CD4-positive, alpha-beta T cell treated with Interferon alpha-2 for 1 hour (primary cell): ENCODE measurements around the gene GRID1.
"Not testable (repeated sequence)": the region's sequence is repeated elsewhere in the genome, so short reads cannot be mapped to it uniquely, and the experiment has no call there.

Source experiments
- DNase-seq, 2 donors: peaks; one replicate each; pipeline ENCODE4 v3.0.0-alpha.2; 2020 to 2022

GRID1 gene

DNA sequence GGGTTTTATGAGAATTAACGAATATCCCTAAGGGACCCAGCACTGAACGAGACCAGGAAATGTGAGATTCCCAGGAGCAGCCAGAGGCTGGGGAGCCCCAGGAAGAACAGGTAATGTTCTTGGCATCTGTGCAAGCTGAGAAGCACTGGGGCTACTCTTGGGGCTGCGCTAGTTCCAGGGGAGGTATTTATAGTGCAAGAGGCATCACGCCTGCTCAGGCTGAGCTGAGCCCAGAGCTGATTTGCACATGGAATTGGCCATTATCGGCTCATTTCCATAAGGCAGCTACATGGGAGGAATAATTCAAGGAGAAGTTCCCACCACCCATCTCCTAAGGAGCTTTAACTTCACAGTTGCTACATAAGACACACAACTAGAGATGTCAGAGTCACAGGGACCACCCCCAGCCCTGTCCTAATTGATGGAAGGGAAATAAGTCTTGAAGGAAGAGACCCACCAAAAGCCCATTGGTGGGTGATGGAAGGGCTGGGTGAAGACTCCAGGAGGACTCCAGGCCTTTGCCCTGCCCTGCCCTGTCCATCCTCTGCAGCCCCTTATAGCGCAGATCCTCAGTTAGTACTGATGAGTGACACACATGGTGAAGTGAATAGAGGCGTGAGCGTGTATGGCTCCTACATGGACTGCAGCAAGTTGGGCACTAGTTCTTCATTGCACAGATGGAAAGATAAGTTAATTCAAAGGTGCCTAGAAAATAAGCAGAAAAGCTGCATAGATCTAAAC, 178.9 kb downstream of the GRID1 start:
- no peak for DNase-seq

DNA sequence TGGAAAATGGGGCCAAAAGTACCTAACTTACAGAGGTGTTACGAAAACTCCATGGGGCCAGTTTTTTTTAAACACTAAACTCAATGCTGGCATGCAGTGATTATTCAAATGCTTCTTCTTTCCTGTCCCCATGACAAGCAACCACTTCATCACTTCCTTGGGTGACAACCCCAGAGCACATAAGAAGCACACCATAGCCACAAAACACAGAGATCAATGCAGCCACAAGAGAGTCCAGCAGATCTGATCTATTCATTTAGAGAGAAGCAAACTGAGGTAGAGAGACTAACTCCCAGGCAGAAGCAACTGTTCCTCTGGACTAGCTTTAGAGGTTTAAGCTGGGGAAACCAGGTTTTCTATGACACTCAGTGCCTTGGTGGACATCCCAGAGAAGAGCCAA, 180.0 kb downstream of the GRID1 start:
- DNase-seq, result no peak

DNA sequence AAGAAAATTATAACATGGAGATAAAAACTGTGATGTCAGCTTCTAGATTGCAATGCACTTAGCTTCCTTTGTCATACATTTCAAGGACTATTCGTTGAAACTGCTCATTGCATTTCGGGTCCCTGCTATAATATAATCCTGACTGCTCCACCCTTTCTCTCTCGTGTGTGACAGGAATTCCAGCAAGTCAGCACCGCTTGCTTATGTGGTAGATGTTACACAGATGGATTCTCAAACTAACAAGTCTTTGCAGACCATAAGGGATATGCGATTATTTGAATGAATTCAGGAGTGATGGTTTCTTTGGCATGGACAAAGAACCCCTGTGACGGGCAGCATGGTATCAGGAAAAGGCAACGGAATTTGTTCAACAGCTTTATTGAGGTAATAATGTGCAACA, 184.0 kb downstream of the GRID1 start:
- no peak for DNase-seq

DNA sequence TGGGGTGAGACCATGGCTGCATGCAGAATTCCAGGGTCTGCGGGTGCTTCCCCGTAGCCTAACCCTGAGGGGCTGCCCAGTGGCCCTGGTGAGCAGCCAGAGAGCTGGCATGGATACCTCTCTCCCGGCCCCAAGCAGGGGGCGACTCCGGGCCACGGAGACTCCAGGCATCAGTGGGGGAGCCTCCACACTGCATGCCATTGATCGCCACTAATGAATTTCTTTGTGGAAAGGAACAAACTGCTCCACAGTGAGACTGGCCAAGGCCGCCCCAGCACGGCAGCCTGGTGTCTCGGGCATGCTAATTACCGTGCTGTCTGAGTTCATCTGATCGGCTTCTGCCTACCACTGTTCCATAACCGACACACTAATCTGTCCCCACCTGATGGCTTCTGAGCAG, 184.4 kb downstream of the GRID1 start:
- no peak for DNase-seq

DNA sequence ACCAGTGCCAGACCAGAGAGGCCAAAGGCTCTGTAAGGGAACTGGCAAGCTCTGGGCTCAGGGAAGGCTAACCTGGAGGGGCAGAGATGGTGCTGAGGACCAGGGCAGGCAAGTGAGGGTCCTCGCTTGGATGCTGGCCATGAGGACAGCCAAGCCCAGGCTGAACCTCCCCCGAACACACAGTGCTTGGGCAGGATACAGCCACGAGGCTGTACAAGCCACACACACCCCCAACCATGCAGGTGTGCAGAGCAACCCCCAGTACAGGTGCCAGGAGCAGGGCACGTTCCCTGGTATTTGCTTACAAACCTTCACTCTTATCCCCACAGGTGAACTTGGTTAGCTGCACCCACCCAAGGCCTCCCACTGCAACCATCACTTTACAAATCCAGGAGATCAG, 185.7 kb downstream of the GRID1 start:
- no peak for DNase-seq

DNA sequence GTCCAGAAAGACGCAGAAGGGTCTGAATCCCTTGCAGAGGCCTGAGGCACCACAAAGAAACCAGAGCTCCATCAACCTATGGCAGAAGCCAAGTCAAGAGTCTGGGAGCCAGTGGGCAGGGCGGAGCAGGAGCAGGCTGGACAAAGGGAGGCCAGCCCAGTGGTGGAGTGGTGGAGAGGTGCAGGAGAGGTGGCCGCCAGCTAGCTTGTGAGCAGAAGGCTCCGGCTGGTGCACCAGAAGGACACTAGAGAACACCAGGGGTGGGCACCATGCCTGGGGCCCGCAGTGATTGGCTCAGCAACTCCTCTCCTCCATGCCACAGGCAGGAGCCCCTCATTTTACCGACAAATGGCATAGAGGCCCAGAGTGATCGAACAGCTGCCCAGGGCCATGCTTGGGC, 186.6 kb downstream of the GRID1 start:
- DNase-seq, result no peak

DNA sequence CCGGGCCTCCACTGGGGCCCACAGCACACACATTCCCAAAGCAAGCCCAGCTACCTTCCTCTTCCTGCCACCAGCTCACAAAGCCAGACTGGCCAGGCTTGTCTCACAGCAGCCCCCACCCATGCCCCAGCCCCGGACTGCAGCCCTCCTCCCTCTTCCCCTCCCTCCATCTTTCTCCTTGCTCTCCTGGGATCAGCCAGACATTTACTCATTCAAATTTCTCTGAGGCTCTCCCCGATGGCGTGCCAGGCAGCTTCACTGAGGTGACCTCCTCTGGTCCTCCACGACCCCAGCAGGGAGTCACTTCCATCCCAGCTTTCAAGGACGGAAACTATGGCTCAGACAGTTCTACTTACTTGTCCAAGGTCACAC, 187.5 kb downstream of the GRID1 start:
- DNase-seq, result no peak

DNA sequence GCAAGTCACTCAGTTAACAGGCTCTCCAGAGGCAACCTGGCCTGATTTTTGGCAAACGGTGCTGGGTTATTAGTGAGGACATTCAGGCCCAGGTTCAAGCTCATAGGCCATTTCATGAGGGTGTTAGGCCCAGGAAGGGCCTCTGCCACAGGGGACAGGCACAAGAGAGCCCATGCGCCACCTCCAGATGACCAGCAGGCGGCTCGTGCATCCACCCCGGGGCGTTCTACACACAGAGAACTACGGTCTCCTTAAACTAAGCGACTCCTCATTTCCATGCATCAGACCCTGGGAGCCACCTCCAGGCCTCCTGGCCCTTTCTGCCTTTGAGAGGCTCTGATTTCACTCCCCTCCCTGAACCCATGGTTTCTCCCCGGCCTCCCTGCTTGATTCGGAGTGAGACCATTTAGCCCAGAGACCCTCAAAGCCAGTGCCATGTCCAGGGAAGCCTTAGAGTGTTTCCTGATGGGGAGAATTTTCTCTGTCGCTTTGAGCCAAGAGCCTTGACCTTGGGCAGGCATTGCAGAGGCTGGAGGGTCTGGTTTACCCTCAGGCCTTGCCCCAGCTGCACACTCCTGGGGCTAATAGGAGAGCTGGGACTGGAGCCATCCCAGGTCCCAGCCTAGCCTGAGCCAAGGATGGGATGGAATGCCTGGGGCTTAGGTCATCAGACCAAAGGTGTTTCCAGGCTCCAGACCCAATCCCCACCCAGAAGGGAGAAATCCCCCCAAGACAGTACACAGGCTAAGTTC, 188.0 kb downstream of the GRID1 start:
- DNase-seq, result no peak

DNA sequence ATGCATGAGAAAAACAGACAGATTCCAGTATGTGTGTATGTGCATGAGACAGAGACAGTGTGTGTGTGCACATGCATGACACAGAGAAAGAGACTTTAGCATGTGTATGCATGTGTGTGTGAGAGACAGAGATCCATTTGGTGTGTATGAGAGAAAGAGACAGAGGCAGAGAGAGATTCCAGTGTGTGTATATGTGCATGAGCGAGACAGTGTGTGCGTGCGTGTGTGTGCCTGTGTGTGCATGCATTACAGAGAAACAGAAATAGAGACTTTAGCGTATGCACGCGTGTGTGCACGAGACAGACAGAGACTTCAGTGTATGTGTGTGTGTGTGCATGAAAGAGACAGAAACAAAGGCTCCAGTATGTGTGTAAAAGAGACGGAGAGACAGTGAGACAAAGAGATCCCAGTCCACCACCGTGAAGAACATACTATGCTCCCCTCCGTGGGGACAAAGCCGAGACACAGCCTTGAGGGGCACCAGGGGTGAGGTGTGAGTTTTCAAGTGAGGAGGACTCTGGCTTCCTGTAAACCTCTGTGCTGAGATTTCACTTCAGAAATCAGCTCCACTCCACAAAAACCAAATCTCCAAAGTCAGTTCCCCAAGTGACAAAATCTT, 188.9 kb downstream of the GRID1 start:
- no peak for DNase-seq

DNA sequence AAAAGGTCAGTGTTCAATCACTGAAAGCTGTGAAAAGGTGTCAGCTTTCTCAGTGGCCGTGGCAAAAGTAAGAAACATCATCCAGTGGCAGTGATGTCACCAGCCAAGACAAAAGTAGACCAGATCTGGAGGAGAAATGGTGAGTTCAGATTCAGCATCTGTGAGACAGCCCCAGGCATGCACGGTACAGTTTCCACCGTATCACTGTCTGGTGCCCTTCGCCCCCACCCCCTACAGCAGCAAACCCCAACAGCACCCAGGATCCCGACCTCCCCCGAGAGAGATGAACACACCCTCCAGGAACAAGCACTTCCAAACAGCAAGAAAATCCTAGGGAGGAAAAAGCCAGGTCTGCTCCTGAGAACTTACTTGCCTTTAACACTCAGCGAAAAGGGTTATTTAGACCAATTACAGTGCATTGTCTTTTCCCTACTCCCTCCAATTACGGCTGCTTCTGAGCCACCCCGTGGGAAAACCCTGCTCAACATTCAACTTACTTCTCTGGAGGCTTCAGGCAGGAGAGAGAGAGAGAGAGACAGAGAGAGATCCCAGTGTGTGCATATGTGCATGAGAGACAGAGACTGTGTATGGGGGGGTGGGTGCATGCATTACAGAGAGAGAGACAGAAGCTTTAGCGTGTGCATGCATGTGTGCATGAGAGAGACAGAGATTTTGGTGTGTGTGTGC, 189.6 kb downstream of the GRID1 start:
- DNase-seq, result no peak

DNA sequence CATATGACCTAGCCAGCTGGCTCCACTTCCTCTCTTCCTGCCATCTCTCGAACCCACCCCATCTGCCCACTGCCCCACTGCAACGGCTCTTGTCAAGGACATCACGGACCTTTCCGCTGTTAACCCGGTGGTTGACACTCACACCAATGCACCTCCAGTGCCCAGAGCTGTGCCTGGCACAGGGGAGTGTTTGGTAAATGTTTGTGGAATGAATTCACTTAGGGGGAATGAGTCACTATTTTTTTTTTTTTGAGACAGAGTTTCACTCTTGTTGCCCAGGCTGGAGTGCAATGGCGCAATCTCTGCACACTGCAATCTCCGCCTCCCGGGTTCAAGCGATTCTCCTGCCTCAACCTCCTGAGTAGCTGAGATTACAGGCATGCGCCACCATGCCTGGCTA, 191.1 kb downstream of the GRID1 start:
- DNase-seq, result not testable (repeated sequence)

DNA sequence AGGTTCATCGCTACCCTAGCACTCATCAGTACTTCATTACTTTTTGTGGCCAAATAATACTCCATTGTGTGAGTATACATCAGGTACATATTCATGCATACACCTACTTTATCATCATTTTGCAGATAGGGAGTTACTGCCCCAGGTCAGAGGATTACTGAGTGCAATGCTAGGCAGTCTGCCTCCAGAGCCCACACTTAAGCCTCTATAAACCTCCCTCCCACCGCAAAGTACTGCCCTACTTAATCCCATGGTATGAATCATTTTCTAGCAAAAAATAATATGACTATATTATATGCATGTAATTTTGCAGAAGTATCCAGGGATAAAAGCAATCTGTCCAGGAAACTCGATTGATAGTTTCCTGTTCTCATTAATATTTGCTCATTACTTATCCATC, 194.3 kb downstream of the GRID1 start:
- no peak for DNase-seq

DNA sequence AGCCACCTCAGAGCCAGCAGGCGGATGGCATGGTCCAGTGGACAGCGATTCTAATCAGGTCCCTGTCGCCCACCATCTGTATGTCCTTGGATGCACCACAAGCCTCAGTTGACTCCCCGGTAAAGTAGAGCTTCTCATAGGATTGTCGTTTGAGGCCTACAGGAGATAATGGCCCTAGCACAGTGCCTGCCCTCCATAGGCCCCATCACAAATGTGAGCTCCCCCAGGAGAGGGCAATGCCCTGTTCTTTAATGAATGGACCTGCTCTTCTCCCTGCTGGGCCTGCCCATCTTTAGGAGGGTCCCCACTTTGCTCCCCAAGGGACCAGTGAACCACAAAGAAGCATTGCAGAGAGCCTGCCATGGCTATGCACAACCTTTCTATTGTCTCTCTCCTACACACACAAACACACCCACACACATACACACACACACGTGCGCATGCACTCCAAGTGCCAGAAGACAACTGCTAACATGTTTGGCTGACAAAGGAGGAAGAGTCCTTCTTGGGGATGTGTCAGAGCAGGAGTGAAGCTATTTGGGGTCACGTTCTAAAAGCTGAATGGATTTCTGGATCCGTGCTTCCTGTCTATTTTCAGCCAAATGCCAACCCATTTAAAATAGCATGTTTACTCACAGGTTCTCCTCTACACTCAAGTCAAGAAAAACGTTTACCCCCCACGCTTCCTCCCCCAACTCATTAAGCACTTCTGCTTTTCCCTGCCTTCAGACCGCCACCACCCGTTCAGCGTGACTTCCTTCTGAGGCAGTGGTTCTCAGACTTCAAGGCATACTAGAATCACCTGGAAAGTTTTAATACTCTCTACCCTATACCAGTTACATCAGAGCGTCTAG, 196.1 kb downstream of the GRID1 start:
- DNase-seq, result no peak

DNA sequence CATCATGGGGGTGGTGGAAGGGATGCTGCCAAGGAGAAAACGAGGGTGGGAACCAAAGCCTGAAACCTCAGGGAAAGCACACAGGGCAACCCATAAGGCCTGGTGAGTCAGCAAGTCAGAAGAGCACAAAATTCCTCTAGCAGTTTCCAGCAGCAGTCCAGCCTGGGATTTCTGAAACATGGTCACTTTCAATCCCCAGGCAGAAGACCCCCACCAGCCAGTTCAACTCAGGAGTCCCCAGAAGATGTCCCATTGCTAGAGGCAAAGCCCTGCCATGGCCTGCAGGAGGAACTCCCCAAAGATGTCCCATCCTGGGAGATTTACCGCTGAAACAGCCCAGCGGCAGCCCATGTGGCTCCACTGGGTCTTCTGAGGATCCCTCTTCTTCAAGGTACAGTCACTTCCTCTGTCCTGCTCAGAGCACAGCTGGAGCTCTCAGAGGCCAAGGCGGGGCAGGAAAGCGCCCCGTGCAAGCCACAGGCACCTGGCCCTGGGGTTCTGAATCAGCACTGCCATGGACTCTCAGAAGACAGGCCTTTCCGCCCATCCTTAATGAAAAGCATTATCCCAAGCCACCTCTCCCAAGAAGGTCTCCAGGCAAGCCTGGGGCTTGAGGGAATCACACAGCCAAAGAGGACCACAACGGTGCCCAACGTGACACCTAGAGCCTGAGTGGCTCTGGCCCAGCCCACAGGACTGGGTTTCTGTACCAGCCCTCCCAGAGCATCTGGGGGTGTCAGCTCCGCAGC, 196.9 kb downstream of the GRID1 start:
- no peak for DNase-seq

DNA sequence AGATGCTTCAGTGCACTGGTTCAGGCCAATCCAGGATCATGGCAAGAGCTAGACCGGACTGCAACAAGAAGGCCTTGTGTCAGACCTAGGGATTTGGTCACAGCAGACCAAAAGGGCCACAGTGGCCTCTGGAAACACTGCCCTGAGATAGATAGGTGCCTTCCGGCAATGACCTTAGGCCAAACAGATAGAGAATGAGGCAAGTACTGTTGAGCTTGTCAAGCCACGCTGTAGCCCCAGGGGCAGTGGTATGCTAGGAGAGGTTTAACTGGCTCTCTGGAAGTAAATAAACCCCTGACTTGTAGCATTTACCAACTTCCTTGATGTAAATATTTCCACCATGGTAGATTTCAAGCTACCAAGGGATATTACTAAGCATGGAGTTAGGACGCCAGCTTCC, 197.5 kb downstream of the GRID1 start:
- no peak for DNase-seq

DNA sequence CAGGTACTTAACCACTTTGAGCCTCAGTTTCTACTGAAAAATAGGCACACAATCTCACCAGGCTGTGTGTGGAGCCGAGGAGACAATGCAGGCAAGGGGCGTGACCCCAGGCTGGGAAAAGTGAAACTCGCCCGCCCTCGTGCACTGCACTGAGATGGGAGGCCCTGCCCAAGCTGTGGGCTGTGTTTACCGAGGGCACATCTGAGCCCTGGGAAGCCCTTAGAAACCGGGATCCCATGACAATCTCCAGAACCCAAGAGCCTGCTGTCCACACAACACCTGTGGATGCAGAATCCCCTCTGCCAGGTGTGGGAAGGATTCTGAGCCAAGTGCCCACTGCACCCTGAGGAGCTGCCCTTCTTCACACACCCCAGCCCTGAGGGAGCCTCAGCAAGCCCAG, 198.3 kb downstream of the GRID1 start:
- DNase-seq, result no peak

DNA sequence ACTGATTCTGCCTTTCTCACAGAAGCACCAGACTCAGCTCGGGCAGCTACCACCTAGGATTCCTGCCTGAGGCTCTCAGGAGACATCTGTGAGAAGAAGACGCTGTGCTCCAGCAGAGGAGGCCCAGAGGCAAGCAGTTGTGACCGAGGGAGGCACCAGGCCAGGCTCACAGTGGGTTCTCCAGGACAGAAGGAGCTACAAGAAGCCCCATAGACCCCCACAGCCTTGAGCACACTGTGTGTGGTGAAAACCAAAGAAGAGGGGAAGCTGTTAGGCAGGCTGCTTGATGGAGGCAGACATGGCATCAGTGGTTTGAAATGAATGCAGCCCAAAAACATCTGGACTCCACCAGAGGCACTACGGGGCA, 198.8 kb downstream of the GRID1 start:
- DNase-seq, result no peak

DNA sequence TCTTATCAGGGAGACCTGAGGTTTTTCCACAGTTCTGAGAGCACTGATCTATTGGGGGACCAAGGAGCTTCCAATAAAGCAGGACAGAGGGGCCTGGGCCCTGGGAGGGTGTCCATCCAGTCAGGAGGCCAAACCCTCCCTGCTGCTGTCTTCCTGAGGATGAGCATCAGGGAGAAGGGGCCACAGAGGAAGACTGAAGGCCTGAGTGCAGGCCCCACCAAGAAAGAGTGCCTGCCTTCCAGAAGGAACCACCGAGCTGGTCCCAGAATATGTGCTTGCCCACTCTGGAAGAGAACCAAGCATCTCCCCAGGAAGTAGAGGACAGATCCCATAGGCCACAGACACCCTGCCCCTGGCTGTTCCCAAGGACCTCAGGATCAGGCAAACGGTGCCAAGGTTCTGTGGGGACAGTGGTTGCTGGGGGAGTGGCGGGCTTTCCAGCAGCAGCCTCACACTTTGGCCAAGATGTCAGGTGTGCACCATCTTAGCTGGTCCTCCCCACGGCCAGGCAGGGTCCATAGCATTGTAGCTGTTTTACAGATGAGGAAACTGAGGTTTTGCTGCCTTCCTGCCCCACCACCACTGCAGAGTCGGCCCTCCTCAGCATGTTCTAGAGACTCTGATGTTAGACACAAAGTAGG, 199.4 kb downstream of the GRID1 start:
- DNase-seq, result no peak

DNA sequence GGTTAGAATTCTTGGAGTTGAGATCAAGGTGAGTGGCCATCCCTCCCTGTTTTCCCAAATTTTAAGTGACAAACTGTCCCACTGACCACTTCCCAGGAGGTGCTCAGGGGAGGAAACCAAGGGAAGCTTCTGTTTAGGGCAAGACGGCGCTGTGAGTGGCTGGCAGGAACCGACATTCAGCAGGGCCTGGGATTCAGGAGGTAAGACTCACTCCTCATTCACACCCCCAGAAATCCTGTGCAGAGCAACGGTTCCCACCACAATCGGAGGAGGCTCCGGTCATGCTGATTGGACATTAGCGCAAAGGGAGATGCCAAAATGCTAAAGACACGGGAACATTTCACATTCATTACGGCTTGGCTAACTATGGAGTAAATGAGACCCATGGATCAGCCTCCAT, 200.9 kb downstream of the GRID1 start:
- DNase-seq, result no peak

DNA sequence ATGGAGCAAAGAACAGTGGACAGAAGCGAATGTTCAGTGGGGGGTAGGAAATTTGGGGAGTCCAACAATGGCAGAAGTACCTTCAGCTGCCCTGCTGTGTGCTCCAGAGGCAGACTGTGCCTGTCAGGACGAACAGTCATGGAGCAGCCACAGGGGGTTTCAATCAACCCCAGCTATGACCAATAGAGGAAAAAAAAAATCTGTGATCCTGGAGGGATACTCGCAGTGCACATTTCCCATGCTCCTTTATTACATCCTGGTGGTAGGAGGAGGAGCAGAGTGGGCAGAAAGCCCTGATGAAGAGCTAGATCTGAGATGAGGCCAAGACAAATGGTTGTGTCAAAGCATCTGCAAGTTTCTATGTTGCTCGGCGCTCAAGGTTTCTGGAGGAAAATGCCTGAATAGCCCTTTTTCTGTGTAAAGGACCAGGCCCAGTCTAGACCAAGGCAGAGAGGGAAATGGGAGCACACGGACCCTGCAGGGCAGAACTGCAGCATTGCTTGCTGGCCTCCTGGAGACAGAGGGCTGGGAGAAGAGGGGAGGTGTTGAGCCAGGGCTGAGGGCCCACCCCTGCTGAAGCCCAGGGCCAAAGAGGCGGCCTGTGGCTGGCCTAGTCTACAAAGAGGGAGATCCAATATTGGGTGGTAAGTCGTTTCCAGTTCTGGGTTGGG, 201.5 kb downstream of the GRID1 start:
- no peak for DNase-seq
